ENCODE results near the gene BTBD16. TPM values are rescaled to one million over a fixed set of nuclear protein-coding genes. Genes with fewer than 3 reads are reported as not detected.

BTBD16 gene
- total RNA-seq, 4 donors from 2014 or later = 0.42 to 1.2 TPM; not detected in 2

- Histone ChIP-seq H3K4me3 (no peak overlapping the region), H3K27ac (no peak overlapping the region), H3K9me3 (no peaks in the 10 kb centered on the region), H3K27me3 (no peaks in the 10 kb centered on the region), H3K36me3 (no peaks in the 10 kb centered on the region), H3K4me1 (peaks cover 0 to 16% (median 0%) of the 10 kb centered on the region in 4 donors)
- DNase-seq (ENCODE audit: low spot score in 2 of 2) = no peak
- TF ChIP-seq POLR2A (IDR thresholded peaks at IDR 0.05) (no peak), EP300 (IDR thresholded peaks at IDR 0.05) (no peak), CTCF (IDR thresholded peaks at IDR 0.05) (no peak)
- 84 to 93% methylated on average over 12 of the region's 12 CpGs for WGBS, 2 donors
Measured at GRCh38 chr10:122294511-122295450, 23.7 kb downstream of the BTBD16 start.

- Histone ChIP-seq H3K9me3 (no peaks in the 10 kb centered on the region), H3K4me3 (no peak overlapping the region), H3K27ac (no peak overlapping the region), H3K27me3 (no peaks in the 10 kb centered on the region), H3K36me3 (no peaks in the 10 kb centered on the region), H3K4me1 (peaks cover 0 to 16% (median 0%) of the 10 kb centered on the region in 4 donors)
- no peak for DNase-seq (ENCODE audit: low spot score in 2 of 2)
- 92 to 97% methylated on average over 4 of the region's 4 CpGs for WGBS, 2 donors
- no peak for TF ChIP-seq CTCF (IDR thresholded peaks at IDR 0.05)
- TF ChIP-seq POLR2A (IDR thresholded peaks at IDR 0.05) = no peak
- TF ChIP-seq EP300 (IDR thresholded peaks at IDR 0.05) = no peak
Measured at GRCh38 chr10:122295451-122295809, 24.3 kb downstream of the BTBD16 start.

GRCh38 chr10:122296363-122297120 is 25.4 kb downstream of the BTBD16 start:
- TF ChIP-seq CTCF (IDR thresholded peaks at IDR 0.05) = no peak
- TF ChIP-seq EP300 (IDR thresholded peaks at IDR 0.05) = no peak
- no peak for TF ChIP-seq POLR2A (IDR thresholded peaks at IDR 0.05)
- H3K4me1 ChIP-seq = peaks cover 0 to 20% (median 0%) of the 10 kb centered on the region in 4 donors
- H3K27me3 ChIP-seq = no peaks in the 10 kb centered on the region

GRCh38 chr10:122297583-122297982 is 26.5 kb downstream of the BTBD16 start:
- DNase-seq (ENCODE audit: low spot score in 2 of 2) = no peak
- Histone ChIP-seq H3K9me3 (no peaks in the 10 kb centered on the region), H3K36me3 (no peaks in the 10 kb centered on the region), H3K4me1 (peaks cover 0 to 23% (median 0%) of the 10 kb centered on the region in 4 donors), H3K4me3 (no peak overlapping the region), H3K27me3 (no peaks in the 10 kb centered on the region), H3K27ac (no peak overlapping the region)
- no peak for TF ChIP-seq CTCF (IDR thresholded peaks at IDR 0.05)
- no peak for TF ChIP-seq EP300 (IDR thresholded peaks at IDR 0.05)
- WGBS, 2 donors = 84 to 88% methylated on average over 8 of the region's 8 CpGs

More at GRCh38 chr10:122296363-122297120, 25.4 kb downstream of the BTBD16 start:
- Histone ChIP-seq H3K4me3 (no peak overlapping the region), H3K36me3 (no peaks in the 10 kb centered on the region), H3K27ac (no peak overlapping the region), H3K9me3 (no peaks in the 10 kb centered on the region)
- DNase-seq (ENCODE audit: low spot score in 2 of 2) = no peak
- WGBS, 2 donors = 86 to 87% methylated on average over 8 of the region's 8 CpGs

GRCh38 chr10:122298206-122298597 is 27.1 kb downstream of the BTBD16 start:
- Histone ChIP-seq H3K27me3 (no peaks in the 10 kb centered on the region), H3K36me3 (no peaks in the 10 kb centered on the region), H3K27ac (no peak overlapping the region), H3K9me3 (no peaks in the 10 kb centered on the region), H3K4me3 (no peak overlapping the region), H3K4me1 (peaks cover 0 to 23% (median 0%) of the 10 kb centered on the region in 4 donors)
- no peak for TF ChIP-seq CTCF (IDR thresholded peaks at IDR 0.05)
- 87 to 91% methylated on average over 6 of the region's 6 CpGs for WGBS, 2 donors
- no peak for DNase-seq (ENCODE audit: low spot score in 2 of 2)

All from tibial nerve (tissue), 4 donors.